CD14-positive monocyte (primary cell): Measurements from ENCODE around the gene PRRT2. TPM values are rescaled to one million over a fixed set of nuclear protein-coding genes. Genes with fewer than 3 reads are reported as not detected.

ENCODE experiments used
- DNase-seq, 3 donors: peaks; one replicate each; pipeline ENCODE4 v3.0.0-alpha.2; 2011 to 2022
- H2AFZ ChIP-seq: 2 replicates; pipeline ENCODE4 v1.6.0; 2012; ENCODE audit warnings: mild to moderate bottlenecking, low read depth, low read length, inconsistent platforms; ENCODE audit not compliant: insufficient read depth, poor library complexity, severe bottlenecking
- H3K27ac ChIP-seq, 2 donors: 1 replicate in 1 of 2; 2 replicates in 1 of 2; pipeline ENCODE4 v1.5.1; 2012 to 2013; ENCODE audit warnings: low read length in 2 of 2, control low read depth in 1 of 2, inconsistent platforms in 1 of 2, low read depth in 1 of 2, mild to moderate bottlenecking in 1 of 2
- H3K27me3 ChIP-seq, 2 donors: one replicate each; pipeline versions ENCODE4 v1.6.0 to v1.6.1; 2011 to 2013; ENCODE audit warnings: low read length in 2 of 2; ENCODE audit not compliant: control insufficient read depth in 2 of 2, insufficient read depth in 2 of 2
- H3K36me3 ChIP-seq, 2 donors: replicated peaks in 1 of 2; 1 replicate in 1 of 2; 2 replicates in 1 of 2; pipeline versions ENCODE4 v1.5.1 to v1.6.1; 2012 to 2013; ENCODE audit warnings: low read length in 2 of 2, control low read depth in 1 of 2, inconsistent platforms in 1 of 2, mild to moderate bottlenecking in 1 of 2; ENCODE audit not compliant: insufficient read depth in 2 of 2, control insufficient read depth in 1 of 2
- H3K4me1 ChIP-seq, 2 donors: 1 replicate in 1 of 2; 2 replicates in 1 of 2; pipeline versions ENCODE4 v1.5.1 to v1.6.1; 2012 to 2013; ENCODE audit warnings: low read length in 2 of 2, control low read depth in 1 of 2, inconsistent platforms in 1 of 2, mild to moderate bottlenecking in 1 of 2, moderate library complexity in 1 of 2; ENCODE audit not compliant: insufficient read depth in 2 of 2, control insufficient read depth in 1 of 2
- H3K4me2 ChIP-seq: replicated peaks from 2 replicates; pipeline ENCODE3; 2012; ENCODE audit warnings: low read length, moderate library complexity, mild to moderate bottlenecking; ENCODE audit not compliant: poor library complexity, severe bottlenecking; ENCODE audit errors: extremely low read depth
- H3K4me3 ChIP-seq, 3 experiments: fragments of 200-600 bp in 1 of 3; sonication (generic) in 1 of 3; replicated peaks in 1 of 3; 1 replicate in 2 of 3; 2 replicates in 1 of 3; pipeline ENCODE4 v1.5.1; 2011 to 2013; ENCODE audit warnings: low read length in 3 of 3, mild to moderate bottlenecking in 3 of 3, control low read depth in 2 of 3, low read depth in 2 of 3, inconsistent platforms in 1 of 3, moderate library complexity in 1 of 3
- H3K79me2 ChIP-seq: 2 replicates; pipeline ENCODE4 v1.6.0; 2012; ENCODE audit warnings: mild to moderate bottlenecking, control low read depth, inconsistent platforms, low read length, moderate library complexity; ENCODE audit not compliant: insufficient read depth
- H3K9ac ChIP-seq: 2 replicates; pipeline ENCODE4 v1.6.0; 2017; ENCODE audit warnings: low read length, mild to moderate bottlenecking; ENCODE audit not compliant: insufficient read depth, poor library complexity, severe bottlenecking
- H3K9me3 ChIP-seq, 2 donors: replicated peaks in 1 of 2; 1 replicate in 1 of 2; 2 replicates in 1 of 2; pipeline versions ENCODE4 v1.5.1 to v1.6.1; 2012 to 2013; ENCODE audit warnings: low read length in 2 of 2, control low read depth in 1 of 2; ENCODE audit not compliant: control insufficient read depth in 1 of 2, insufficient read depth in 1 of 2
- H4K20me1 ChIP-seq: 2 replicates; pipeline ENCODE4 v1.6.0; 2012; ENCODE audit warnings: mild to moderate bottlenecking, low read length, control low read depth, moderate library complexity; ENCODE audit not compliant: insufficient read depth
- H3K27ac Mint-ChIP-seq, 7 donors: one replicate each; pipeline ENCODE4 v1.8.0; 2020; ENCODE audit warnings: mild to moderate bottlenecking in 7 of 7, mixed read lengths in 7 of 7, moderate library complexity in 6 of 7, inconsistent platforms in 2 of 7
- H3K27me3 Mint-ChIP-seq, 3 donors: one replicate each; pipeline ENCODE4 v1.8.0; 2021 to 2022; ENCODE audit warnings: low read depth in 3 of 3, mild to moderate bottlenecking in 3 of 3, mixed read lengths in 3 of 3, moderate library complexity in 3 of 3, inconsistent platforms in 1 of 3
- H3K36me3 Mint-ChIP-seq, 2 donors: one replicate each; pipeline ENCODE4 v1.8.0; 2020; ENCODE audit warnings: mixed read lengths in 2 of 2, inconsistent platforms in 1 of 2, mild to moderate bottlenecking in 1 of 2
- H3K4me1 Mint-ChIP-seq: one replicate; pipeline ENCODE4 v1.8.0; 2020; ENCODE audit warnings: mild to moderate bottlenecking, mixed read lengths
- H3K4me3 Mint-ChIP-seq, 2 donors: one replicate each; pipeline ENCODE4 v1.8.0; 2020; ENCODE audit warnings: mild to moderate bottlenecking in 2 of 2, mixed read lengths in 2 of 2, moderate library complexity in 1 of 2
- H3K9me3 Mint-ChIP-seq, 7 donors: one replicate each; pipeline ENCODE4 v1.8.0; 2020 to 2022; ENCODE audit warnings: mixed read lengths in 7 of 7, mild to moderate bottlenecking in 6 of 7, moderate library complexity in 6 of 7, inconsistent platforms in 2 of 7
- CTCF ChIP-seq: fragments of 200-600 bp; IDR thresholded peaks from one replicate; pipeline ENCODE4 v1.8.0; 2022; ENCODE audit warnings: antibody characterized with exemption, mild to moderate bottlenecking
- WGBS: methylation state at CpG from one replicate; pipeline ENCODE4 v1.1.5; 2013; ENCODE audit warnings: missing lambda C conversion rate; ENCODE audit not compliant: insufficient coverage; 5-methylcytosine and 5-hydroxymethylcytosine counted together
- intact Hi-C, 2 donors: fragments of 100-400 bp; cut with micrococcal nuclease; formaldehyde crosslinking; loops; one replicate each; pipeline versions ENCODE4 v1.15.0 to v1.15.1; 2023
- polyA plus RNA-seq, 3 donors: library from polyadenylated mRNA; depleted of rRNA in 1 of 3; unstranded in 2 of 3; stranded (reverse) in 1 of 3; fragments of 300-500 nt in 2 of 3; fragments of >200 nt in 1 of 3; fragmentation: Illumina TruSeq in 2 of 3; gene quantifications; 1 replicate in 2 of 3; 2 replicates in 1 of 3; pipeline ENCODE4 v1.2.3, GENCODE V29; 2012 to 2021

Gene PRRT2
- polyA plus RNA-seq, 3 donors, result 0.04 TPM; not detected in 2

GRCh38 chr16:29813644-29814562 lies 1.9 kb downstream of the PRRT2 start:
- H3K27ac Mint-ChIP-seq, result peak overlapping the region in 1 of 7 donors; percentile 66
- H3K27ac ChIP-seq, result no peak overlapping the region
- 89% methylated on average over 14 of the region's 24 CpGs for WGBS
- no peak overlapping the region for H2AFZ ChIP-seq
- peaks cover 59 to 75% of the 10 kb centered on the region in 2 donors for H3K4me1 ChIP-seq
- peaks cover 36% of the 10 kb centered on the region for H3K79me2 ChIP-seq
- H3K9me3 ChIP-seq, result no peaks in the 10 kb centered on the region
- H3K4me1 Mint-ChIP-seq, result peaks cover 65% of the 10 kb centered on the region
- peaks cover 21 to 32% (median 31%) of the 10 kb centered on the region in 3 donors for H3K27me3 Mint-ChIP-seq
- no peak overlapping the region for H3K4me2 ChIP-seq
- TF ChIP-seq CTCF, result no peak
- peak overlapping the region in 1 of 2 donors; percentile 95 for H3K4me3 Mint-ChIP-seq
- peaks cover 32% of the 10 kb centered on the region for H4K20me1 ChIP-seq
- peaks cover 12 to 27% of the 10 kb centered on the region in 2 donors for H3K36me3 ChIP-seq
- H3K9me3 Mint-ChIP-seq, result peaks cover 0 to 8% (median 3%) of the 10 kb centered on the region in 7 donors
- H3K36me3 Mint-ChIP-seq, result peaks cover 27 to 32% of the 10 kb centered on the region in 2 donors
- H3K27me3 ChIP-seq, result peaks cover 5 to 24% of the 10 kb centered on the region in 2 donors
- intact Hi-C loops, result loop anchor here in 1 of 2 donors (10.0 kb wide), 1 partner anchor 181 kb away; the partner anchor contains the start of genes HIRIP3 and INO80E
- no peak for DNase-seq
- H3K9ac ChIP-seq, result no peak overlapping the region
- H3K4me3 ChIP-seq, result no peak overlapping the region

DNA sequence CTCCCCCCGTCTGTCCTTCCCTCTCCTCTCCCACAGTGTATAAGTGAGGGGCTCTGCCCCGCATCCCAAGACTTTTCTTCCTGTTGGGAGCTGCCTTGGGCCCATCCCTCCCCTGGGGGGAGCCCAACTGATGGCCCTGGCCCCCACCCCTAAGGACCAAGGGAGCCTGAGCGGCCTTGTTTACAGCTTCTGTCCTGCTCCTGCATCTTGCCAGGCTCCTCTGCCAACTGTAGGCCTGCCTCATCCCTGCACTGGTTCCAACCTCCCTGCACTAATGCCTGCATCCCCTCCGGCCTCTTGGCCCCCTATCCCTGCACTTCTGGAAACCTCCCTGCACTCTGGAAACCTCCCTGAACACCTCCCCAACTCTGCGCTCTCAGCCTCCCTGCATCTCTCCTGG lies 2.6 kb downstream of the PRRT2 start:
- H3K4me3 Mint-ChIP-seq, result peak overlapping the region in 1 of 2 donors; percentile 95
- peaks cover 0 to 8% (median 3%) of the 10 kb centered on the region in 7 donors for H3K9me3 Mint-ChIP-seq
- peaks cover 13 to 27% of the 10 kb centered on the region in 2 donors for H3K36me3 ChIP-seq
- H2AFZ ChIP-seq, result peak overlapping the region; percentile 95
- H3K27ac Mint-ChIP-seq, result no peak overlapping the region
- peaks cover 36% of the 10 kb centered on the region for H3K79me2 ChIP-seq
- no peak for TF ChIP-seq CTCF
- peaks cover 21 to 32% (median 31%) of the 10 kb centered on the region in 3 donors for H3K27me3 Mint-ChIP-seq
- no peak overlapping the region for H3K27ac ChIP-seq
- no peaks in the 10 kb centered on the region for H3K9me3 ChIP-seq
- DNase-seq, result no peak
- peaks cover 68% of the 10 kb centered on the region for H3K4me1 Mint-ChIP-seq
- H3K4me3 ChIP-seq, result peak overlapping the region in 1 of 3 experiments; percentile 88
- intact Hi-C loops, result loop anchor here in 1 of 2 donors (10.0 kb wide), 1 partner anchor 180 kb away; the partner anchor contains the start of genes HIRIP3 and INO80E
- no peak overlapping the region for H3K9ac ChIP-seq
- 100% methylated on average over 3 of the region's 5 CpGs for WGBS
- peaks cover 5 to 24% of the 10 kb centered on the region in 2 donors for H3K27me3 ChIP-seq
- H3K4me2 ChIP-seq, result peak overlapping the region; percentile 99
- peaks cover 31% of the 10 kb centered on the region for H4K20me1 ChIP-seq
- peaks cover 59 to 75% of the 10 kb centered on the region in 2 donors for H3K4me1 ChIP-seq
- H3K36me3 Mint-ChIP-seq, result peaks cover 29 to 34% of the 10 kb centered on the region in 2 donors
